22Rv1 (cell line): ENCODE data around the gene FRY.
"Not testable (repeated sequence)": the region's sequence is repeated elsewhere in the genome, so short reads cannot be mapped to it uniquely, and the experiment has no call there.

Experiments
- H3K27ac ChIP-seq: fragments of 450-650 bp; 2 replicates; pipeline ENCODE4 v1.5.1; 2017
- CTCF ChIP-seq: fragments of 450-650 bp; IDR thresholded peaks from 2 replicates; pipeline ENCODE4 v1.5.1; 2017; ENCODE audit warnings: mild to moderate bottlenecking
- ZFX ChIP-seq: fragments of 450-650 bp; IDR thresholded peaks from 2 replicates; pipeline ENCODE4 v1.6.1; 2017; ENCODE audit warnings: antibody characterized with exemption, borderline replicate concordance

The FRY gene

DNA sequence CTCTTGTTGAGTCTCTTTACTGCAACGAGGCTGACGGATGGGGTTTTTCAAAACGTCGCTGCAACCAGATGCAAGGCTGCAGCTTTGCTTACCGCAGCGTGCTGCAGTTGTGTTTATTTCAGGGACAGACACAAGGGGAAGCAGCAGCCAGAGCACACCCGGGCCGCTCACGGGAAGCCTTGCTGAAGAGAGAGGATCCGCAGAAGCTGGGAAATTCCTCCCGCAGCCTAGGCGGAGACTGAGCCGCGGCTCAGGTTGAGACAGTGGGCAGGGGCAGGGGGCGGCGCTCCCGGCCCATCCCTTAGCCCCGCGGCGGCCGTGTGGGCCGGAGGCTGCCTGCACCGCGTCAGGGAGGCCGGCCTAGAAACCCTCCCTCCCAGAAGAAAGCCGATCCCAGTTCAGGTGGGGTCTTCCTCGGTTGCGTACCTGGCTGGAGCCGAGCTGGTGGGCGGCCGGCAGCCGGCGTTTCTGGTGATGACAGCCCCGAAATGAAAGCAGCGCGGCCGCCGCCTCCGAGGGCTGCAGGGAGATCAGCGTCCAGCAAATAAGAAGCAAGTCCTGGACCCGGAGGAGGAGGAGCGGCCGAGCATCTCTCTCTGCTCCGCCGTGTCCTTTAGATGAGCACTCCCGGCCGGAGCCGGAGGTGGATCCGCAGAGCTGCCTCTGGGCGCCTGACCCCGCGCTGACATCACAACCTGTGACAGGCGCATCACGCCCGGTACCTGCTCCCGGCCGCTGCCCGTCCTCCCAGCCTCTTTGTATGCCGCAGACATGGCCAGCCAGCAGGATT is at the start of gene FRY:
TSS of gene FRY (plus strand) at position 750 of the 790 bp plus-strand sequence. CDS start at position 772, 22 bp downstream.
- no peak; the same call in 1 of the 2 replicates for TF ChIP-seq CTCF
- TF ChIP-seq ZFX, result no peak
- peak within 1 kb of the TSS; percentile 87 for H3K27ac ChIP-seq

GRCh38 chr13:31982124-31982523 is 49.5 kb upstream of the FRY start:
- no peak for TF ChIP-seq ZFX
- TF ChIP-seq CTCF, result no peak
- no peak overlapping the region for H3K27ac ChIP-seq

- H3K27ac ChIP-seq, result no peak overlapping the region
- no peak for TF ChIP-seq CTCF
Observed at GRCh38 chr13:31982540-31982939, 49.0 kb upstream of the FRY start.

DNA sequence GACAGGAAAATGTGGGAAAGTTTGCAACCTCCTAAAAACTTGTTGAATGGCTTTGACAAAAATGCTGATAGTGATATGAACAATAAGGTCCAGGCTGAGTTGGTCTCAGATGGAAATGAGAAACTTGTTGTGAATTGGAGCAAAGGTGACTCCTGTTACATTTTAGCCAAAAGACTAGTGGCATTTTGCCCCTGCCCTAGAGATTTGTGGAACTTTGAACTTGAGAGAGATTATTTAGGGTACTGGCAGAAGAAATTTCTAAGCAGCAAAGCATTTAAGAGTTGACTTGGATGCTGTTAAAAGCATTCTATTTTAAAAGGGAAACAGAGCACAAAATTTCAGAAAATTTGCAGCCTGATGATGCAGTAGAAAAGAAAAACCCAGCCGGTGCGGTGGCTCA is 47.9 kb upstream of the FRY start:
- not testable (repeated sequence) for H3K27ac ChIP-seq

GRCh38 chr13:31984388-31984787 is 47.2 kb upstream of the FRY start:
- not testable (repeated sequence) for H3K27ac ChIP-seq

- H3K27ac ChIP-seq, result no peak overlapping the region
- TF ChIP-seq CTCF (no peak), ZFX (no peak)
Observed at GRCh38 chr13:31986676-31987470, 44.7 kb upstream of the FRY start.

GRCh38 chr13:31987535-31988170 is 43.9 kb upstream of the FRY start:
- TF ChIP-seq ZFX, result no peak
- no peak for TF ChIP-seq CTCF
- no peak overlapping the region for H3K27ac ChIP-seq

DNA sequence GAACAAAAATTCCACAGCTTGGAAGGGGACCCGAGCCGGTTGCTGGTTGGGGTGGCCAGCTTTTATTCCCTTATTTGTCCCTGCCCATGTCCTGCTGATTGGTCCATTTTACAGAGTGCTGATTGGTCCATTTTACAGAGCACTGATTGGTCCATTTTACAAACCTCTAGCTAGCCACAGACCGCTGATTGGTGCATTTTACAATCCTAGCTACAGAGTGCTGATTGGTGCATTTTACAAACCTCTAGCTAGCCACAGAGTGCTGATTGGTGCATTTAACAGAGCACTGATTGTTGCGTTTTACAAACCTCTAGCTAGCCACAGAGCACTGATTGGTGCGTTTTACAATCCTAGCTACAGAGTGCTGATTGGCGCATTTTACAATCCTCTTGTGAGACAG is 37.2 kb upstream of the FRY start:
- not testable (repeated sequence) for H3K27ac ChIP-seq
